ENCODE results near the gene P4HB.
A peak's percentile ranks its signal among the peaks of the same experiment; 100 is the strongest.

Gene P4HB

DNA sequence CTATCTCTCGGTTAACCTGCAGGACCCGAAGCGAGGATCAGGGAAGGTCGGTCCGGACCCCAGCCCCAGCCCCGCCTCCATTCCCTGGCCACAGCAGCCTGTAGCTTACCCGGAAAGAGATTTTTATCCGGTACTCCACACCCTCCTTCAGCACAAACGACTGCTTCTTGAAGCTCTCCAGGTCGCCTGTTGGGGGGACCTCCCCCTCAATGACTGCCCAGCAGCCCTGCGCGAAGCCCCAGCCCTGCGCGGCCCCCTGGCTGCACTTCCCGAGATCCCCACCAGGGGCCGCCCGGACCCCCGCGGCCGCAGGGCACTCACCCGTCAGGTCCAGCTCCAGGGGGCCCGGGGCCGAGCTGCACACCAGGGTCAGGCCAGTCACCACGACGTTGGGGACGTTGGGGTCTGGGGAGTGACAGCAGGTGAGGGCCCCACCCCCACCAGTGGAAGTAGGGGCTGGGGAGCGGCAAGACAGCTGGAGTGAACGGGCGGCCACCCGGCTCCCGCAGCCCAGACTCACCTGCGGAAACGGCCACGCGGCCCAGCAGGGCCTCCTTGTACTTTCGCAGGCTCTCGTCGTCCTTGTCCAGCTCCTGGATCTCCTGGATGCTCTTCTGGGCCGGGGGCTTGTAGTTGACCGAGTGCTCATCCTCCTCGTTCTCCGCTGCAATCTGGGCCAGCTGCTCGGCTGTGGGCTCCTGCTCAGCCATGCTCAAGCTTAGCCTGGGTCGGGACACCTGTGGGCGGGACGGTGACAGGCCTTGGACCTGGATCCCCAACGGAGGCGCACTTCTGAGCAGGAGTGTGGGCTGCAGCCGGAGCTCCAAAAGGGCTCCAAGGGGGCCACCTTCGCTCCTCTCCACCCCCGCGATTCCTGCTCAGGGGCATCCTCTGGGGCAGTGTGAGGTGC, 9.1 kb upstream of the P4HB start:
- FAIRE-seq (no peak), DNase-seq (ENCODE audit: insufficient read length, low spot score) (peak; percentile 57)

DNA sequence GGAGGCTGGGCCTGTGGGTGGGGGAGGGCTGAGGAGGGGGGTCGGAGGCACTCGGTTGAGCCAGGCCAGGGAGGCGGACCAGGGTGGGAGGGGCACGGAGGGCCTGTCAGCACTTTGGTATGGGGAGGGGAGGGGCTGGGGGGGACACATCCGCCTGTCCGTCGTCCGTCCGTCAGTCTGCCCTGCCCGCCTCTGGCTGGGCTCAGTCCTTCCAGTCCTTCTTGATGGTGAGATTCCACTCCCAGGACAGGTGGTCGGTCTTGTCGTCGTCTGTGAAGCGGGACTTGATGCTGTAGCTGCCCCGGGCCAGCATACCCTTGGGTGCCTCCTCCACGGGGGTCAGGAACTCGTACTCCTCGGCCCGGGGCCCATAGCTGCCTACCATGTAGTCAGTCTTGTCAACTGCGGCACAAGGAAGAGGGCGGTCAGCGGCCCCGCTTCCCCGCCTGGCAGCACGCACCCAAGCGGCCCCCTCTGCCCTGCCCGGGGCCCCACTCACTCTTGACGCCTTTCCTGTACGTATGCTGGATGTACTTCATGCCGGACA, 8.4 kb upstream of the P4HB start:
- no peak for DNase-seq (ENCODE audit: insufficient read length, low spot score)
- no peak for FAIRE-seq

DNA sequence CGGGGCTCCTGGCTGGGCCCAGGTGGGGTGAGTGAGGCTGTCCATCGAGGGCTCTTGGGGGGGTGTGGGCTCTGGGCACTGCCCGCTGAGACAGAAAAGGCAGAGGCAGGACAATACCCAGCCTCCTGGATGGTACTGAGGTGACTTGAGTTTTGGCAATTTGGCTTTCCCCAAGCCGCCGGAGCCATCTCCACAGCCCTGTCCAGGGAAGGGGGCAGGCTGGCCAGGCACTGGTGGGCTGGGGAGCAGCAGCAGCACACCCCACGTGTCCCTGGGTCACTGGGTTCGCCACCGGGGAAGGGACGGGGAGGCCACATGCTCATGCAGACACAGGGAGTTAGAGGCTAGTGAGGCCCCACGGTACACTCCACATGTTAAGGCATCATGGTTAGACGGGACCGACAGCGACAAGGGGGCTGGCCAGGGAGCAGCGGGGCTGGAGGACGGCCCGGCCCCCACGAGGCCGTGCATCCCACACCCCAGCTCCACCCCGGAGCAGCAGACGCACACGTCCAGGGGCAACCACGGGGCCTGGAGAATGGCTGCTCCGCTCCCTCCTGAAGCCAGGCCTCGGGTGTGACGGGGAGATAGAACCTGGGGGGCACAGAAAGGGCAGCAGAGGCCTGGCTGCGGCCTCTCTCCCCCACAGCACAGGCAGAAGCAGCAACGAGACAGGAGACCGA, 7.8 kb upstream of the P4HB start:
- FAIRE-seq (no peak), DNase-seq (ENCODE audit: insufficient read length, low spot score) (no peak)

DNA sequence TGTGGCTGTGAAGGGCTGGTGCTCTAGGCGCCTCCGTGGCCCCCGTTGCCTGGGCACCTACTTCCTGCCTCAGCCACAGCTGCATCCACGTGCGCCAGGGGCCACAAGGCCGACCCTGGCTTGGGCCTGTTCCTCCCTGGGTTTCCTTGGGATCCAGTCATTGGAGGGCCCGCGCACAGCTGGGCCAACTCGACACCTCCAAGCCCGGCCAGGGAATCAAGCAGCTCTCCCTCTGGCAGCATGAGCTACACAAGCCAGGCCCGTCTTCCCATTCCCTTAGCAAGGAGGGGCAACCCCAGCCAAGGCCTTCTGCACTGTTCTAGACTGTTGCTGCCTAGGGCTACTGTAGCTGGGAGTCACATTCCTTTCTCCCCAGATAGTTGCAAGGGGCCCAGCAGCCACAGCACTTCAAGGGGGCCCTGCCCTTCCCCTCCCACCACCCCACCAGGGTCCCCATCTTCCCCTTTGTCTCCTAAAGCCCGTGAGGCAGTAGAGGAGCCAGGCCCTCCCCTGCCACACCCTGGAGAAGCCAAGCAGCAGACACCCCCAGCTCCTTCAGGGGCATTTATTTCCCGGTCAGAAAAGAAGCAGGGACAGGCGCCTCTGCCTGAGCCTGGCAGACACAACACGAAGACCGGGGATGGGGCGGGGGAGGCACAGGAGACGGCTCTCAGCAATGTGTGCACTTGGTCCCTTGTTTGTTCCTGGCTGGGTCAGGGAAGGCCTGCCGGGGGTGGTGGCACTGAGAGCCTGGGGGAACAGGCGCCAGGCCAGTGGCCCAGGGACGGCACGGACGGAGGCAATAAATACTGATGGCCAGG, 7.0 kb upstream of the P4HB start:
- FAIRE-seq: no peak
- DNase-seq (ENCODE audit: insufficient read length, low spot score): no peak

DNA sequence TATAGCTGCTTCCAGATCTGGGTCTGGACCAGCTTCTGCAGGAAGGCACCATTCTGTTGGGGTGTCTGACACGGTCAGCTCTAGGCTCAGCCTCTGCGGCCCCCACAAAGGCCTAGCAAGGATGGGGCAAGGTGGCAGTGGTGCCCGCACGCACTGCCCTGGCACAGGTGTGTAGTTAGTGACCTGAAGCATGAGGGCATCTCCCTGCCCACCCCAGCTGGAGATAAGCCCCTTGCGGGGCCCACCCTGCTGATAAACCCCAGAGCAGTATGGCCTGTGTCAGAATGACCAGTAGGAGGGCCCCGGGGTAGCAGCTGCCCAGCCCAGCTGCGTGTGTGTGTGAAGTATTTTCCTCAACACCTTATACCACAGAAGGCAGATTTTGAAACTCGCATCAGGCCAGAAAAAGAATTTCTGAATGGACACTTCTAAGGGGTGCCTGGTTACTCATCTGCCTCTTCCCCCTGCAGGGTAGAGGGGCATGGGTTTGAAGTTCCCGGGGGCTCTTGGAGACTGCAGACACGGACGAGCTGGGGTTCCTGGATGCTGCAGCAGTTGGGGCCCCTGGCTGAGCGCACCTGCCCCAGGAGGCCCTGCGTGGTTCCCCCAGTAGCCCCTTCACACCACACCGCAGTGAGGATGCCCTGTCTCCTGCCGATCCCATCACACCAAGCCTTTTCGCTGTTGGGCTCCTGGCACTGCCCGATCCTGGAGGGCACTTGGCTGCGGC, 6.3 kb upstream of the P4HB start:
- DNase-seq (ENCODE audit: insufficient read length, low spot score) (no peak), FAIRE-seq (no peak)

DNA sequence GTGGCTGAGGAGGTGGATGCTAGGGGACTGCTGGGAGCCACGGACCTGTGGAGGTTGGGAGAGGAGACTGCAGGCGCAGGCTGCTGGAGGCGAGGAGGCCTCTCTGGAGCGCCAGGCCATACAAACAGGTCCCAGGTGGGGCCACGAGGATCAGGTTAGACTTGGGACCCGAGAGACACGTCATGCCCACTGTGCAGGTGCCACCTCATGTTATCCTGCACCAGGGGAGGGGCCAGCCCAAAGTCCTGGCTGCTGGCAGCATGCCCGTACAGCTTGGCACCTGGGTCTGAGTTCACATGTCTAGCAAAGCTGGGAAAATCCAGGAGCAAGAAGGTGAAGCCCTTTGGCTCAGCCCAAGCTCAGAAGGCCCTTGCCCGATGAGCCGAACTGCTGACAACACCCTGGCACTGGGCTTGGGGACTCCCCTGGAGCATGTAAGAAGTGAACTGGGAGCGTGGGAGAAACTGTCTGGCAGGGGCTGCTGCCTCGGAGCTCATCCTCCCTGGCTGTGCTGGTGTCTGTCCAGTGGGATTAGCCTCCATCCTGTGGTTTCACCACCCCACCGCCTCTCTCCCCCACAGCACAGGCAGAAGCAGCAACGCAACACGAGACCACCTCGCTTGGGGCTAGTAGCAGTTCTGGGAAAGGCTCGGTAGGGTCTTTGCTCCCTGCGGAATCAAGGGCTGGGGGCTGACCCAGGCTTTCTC, 5.6 kb upstream of the P4HB start:
- DNase-seq (ENCODE audit: insufficient read length, low spot score): no peak
- no peak for FAIRE-seq

DNA sequence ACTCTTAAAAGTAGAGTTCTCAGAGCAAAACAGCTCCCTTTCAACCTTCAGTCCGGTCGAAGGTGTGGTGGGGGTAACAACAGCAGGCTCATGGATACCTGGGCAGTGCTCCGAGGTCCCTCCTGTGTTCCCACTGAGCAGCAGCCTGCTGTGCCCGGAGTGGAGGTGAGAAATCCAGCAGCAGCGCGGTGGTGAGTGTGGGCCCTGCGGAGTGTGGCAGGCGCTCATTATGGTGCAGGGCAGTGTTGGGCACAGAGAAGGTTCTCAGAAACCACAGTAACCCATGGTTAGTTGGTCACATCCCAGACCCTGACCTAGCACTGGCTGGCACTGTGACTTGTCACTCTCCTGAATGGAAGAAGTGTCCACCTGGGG, 5.0 kb upstream of the P4HB start:
- no peak for DNase-seq (ENCODE audit: insufficient read length, low spot score)
- no peak for FAIRE-seq

DNA sequence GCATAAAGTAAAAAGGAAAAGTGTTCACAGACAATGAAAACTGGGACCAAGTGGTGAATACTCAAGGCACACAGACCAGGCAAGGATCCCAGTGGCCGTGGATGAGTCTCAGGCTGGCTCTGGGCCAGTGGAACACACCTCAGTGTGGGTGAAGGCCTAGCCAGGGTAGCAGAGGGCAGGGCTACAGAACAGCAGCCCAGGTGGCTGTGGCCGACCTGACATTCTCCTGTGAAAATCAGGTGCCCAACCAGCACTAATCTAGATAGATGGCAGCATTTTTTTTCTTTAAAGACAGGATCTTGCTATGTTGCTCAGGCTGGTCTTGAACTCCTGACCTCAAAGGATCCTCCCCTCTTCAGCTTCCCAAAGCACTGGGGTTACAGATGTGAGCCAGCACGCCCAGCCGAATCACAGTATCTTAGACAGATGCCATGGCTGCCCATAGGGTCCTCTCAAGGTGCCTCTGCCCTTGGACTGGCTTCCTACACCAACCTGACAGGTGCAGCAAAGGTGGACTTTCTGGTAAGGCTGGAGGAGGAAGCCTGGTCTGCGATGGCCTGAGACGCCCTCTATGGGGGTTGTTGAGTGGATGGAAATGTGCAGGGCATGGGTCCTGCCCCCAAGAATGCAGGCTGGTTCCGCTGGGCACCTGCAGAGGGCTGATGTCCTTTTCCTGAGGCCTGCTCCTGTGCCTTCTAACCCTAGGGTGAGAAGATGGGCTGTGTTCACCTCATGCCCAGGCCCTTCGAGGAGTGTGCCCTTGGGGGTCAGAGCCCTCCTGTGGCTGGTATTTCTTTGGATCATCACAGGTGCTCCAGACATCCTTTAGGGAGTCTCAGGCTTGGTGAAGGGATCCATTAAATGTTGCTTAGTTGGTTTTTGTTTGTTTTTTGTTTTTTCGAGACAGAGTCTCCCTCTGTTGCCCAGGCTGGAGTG, 3.8 kb upstream of the P4HB start:
- no peak for DNase-seq (ENCODE audit: insufficient read length, low spot score)
- FAIRE-seq: no peak

DNA sequence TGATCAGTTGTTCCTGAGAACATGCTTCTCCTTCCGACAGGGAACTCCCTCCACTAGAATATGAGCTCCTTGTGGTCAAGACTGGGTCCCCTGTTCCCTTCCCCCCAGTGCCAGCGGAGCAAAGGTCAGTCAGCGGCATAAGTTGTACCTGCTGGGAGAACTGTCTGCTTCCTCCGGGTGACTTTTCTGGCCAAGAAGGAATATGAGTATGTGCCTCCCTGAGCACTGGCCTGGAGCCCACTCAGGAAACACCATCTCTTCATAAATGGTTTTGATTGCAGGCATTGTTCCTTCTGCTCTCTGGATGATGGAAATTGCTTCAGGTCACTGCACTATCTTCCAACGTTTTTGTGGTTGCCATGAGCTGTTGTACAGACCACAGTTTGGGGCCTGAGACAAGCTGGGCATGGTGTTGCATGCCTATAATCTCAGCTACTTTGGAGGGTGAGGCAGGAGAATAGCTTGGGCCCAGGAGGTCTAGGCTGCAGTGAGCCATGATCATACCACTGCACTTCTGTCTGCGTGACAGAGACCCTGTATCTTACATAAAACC, 2.9 kb upstream of the P4HB start:
- FAIRE-seq: no peak
- no peak for DNase-seq (ENCODE audit: insufficient read length, low spot score)

DNA sequence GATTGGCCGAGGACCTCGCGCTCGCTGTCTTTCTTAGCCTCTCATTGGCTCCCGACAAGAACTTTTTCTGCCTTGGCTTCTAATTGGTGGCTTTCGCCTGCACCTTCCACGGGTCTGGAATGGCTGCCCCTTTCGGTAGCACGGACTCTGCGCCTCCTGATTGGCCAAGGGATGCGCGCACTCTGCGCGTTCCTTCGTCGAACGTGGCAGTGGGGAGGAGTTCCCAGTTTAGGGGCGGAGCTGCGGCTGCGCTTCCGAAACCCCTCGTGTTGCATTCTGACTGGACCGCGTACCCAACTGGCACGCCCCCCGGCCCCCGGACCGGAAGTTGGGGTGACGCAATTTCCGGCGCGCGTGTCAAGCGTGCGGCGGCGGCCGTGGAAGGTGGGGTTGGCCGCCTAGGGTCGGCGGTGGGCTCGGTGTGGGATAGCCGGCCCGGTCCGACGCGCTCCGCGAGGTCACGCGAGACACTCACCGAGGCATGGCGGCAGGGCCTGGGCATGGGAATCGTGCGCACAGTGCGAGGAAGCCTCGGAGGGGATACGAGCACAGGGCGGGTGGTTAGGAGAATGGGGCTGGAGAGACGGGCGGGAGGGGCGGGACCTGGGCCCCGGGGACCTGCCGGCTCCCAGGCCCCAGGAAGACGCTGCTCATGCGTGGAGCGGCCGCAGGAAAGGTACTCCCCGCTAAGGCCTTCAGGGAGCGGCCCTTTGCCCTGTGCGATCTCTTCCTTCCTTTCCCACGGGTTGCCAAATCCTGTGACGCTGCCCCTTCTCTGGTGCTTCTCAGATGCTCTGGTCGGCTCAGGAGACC, 627 bp upstream of the P4HB start:
- peak; percentile 97 for FAIRE-seq
- DNase-seq (ENCODE audit: insufficient read length, low spot score): peak; percentile 100

DNA sequence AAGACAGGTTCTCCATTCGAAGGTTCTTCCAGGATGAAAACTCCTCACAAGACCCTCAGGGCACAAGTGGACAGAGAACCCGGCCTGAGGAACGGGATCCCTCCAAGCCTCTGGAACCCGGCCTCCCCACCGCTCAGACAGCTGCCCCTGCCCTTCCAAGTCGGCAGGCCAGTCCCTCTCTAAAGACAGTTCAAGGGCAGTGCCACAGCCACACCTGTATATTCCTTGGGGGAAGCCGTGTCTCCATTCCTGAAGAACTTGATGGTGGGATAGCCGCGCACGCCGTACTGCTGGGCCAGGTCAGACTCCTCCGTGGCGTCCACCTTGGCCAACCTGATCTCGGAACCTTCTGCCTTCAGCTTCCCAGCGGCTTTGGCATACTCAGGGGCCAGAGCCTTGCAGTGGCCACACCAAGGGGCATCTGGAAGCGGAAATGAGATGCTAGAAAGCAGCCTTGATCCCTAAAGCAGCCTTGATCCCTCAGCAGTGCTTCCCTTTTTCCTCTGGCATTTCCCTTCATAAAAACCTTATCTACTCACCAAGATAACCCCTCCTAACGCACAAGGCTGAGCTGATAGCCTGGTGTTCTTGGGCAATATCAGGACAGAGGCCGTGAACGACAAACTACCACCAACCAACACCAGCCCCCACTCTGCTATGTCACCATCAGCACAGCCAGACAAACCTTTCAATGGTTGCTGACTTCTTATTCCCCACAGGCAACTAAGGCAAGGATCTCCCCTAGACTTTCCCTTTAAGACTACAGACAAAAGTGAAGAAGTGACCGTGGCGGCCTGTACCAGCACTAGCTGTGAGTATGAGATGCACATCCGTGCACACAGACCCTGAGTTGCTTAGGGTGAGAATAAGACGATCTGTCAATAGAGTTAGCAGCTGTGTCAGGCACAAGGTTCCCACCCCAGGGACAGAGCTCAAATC, 1.1 kb downstream of the P4HB start:
- FAIRE-seq: no peak
- DNase-seq (ENCODE audit: insufficient read length, low spot score): no peak

DNA sequence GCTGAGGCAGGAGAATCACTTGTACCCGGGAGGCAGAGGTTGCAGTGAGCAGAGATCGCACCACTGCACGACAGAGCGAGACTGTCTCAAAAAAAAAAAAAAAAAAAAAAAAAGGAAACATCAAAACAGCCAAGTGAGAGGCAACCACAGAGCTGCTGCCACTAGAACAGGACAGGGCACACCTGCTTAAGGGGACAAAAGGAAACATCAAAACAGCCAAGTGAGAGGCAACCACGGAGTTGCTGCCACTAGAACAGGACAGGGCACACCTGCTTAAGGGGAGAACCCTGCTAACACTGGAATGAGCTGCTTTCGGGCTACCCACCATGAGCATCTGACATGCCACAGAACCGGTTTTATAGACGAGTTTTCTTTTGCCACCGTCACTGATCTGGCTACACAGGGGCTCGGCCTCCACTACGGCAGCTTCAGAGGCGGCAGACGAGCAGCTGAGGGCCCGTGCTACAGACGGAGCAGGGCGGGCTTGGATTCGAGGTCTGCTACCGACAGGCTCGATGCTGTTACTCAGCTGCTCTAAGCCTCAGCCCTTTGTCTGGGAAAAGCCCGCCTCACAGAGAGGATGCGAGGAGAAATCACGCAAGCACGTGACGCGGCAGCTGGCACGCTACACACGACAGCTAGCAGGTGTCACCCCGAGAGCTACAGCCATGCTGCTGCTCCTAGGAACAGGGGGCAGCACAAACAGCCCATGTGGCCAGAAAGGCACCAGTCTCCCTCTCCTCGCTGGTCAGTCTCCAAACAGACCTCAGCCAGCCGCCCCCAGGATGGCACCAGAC, 2.0 kb downstream of the P4HB start:
- DNase-seq (ENCODE audit: insufficient read length, low spot score) (no peak), FAIRE-seq (no peak)

DNA sequence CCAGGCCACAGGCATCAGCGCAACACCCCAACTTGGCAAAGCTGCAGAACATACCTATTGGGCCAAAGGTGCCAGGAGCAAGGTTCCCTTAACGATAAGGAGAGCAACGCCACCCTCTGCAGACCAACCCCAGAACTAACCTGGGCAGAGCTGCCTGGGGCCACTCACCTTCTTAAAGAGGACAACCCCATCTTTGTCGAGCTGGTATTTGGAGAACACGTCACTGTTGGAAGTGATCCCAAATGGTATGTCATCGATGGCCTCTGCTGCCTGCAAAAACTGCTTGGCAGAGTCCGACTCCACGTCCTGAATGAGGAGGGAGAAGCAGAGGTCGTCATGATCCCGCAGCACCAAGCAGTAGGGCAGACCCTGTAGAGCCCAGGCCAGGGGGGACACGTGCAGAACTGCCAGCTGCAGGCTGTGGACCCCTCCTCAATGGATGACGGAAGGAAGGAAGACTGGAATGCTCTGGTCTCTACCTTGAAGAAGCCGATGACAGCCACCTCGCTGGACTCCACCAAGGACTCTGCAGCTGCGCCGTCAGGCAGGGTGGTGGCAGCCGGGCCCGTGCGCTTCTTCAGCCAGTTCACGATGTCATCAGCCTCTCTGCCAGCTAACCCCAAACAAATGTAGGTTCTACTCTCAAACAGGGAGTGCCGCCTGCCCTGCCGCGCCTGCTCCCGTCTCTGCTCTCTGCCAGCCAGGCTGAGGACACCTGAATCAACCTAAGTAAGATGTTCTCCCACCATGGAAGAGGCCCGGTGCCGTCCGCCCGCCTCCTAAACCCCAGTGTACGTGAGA, 5.2 kb downstream of the P4HB start:
- FAIRE-seq: peak; percentile 11
- DNase-seq (ENCODE audit: insufficient read length, low spot score): no peak

DNA sequence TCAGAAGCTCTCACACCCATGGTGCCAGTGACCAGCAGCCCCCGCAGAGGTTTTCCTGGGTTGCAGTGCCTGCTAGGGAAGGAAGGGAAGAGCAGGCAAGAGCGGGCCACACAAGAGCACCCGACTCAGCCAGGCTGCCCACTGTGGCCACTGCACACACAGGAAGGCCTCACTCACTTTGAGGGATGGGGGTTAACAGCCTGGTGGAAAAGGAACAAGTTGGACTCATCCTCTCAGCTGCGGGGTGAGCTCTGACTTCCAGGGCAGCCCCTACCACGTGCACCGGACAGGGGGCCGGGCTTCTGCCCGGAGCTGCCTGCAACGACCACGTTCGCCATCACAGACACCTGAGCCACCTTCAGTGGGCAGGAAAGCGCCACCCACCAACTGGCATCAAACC, 8.1 kb downstream of the P4HB start:
- DNase-seq (ENCODE audit: insufficient read length, low spot score) (no peak), FAIRE-seq (no peak)

DNA sequence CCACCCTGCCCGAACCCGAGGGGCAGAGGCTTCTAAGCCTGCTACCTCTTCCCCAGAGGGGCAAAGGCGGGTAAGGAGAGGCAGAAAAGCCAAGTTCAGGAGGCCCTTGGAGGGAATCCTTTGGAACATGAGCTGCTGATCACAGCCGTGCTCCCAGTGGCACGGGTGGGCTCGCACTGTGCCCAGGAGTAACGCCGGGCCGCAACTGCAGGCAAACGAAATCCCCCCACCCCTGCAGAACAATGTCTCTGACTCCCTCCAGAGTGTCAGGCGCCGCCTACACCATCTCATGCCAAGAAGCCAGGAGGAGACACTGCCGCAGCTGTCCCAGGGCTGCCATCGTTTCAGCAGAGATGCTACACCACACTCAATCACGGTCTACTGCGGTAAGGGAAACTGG, 8.9 kb downstream of the P4HB start:
- no peak for FAIRE-seq
- no peak for DNase-seq (ENCODE audit: insufficient read length, low spot score)
